ENCODE data around the gene EFL1.

GRCh38 chr15:82263350-82263749, 816 bp upstream of the EFL1 start:
- TF ChIP-seq POLR2AphosphoS5 (IDR thresholded peaks at IDR 0.05; ENCODE audit: low read depth, low read length) (no peak), TCF12 (IDR thresholded peaks at IDR 0.05; ENCODE audit: low read depth, low read length) (no peak), CREB1 (IDR thresholded peaks at IDR 0.05) (no peak), CTCF (IDR thresholded peaks at IDR 0.05; ENCODE audit: control extremely low read depth in 1 of 3, insufficient read depth in 1 of 3, low read depth in 1 of 3, low read length in 3 of 3) (no peak), POLR2A (IDR thresholded peaks at IDR 0.05; ENCODE audit: control extremely low read depth in 1 of 2, low read depth in 2 of 2, low read length in 2 of 2) (no peak), SP1 (IDR thresholded peaks at IDR 0.05; ENCODE audit: low read depth, low read length) (no peak), HDAC6 (IDR thresholded peaks at IDR 0.05; ENCODE audit: low read depth, low read length) (no peak), EP300 (IDR thresholded peaks at IDR 0.05; ENCODE audit: borderline replicate concordance in 1 of 2, low read depth in 2 of 2, low read length in 2 of 2) (no peak), RAD21 (IDR thresholded peaks at IDR 0.05 in 1 of 2, conservative IDR thresholded peaks at IDR 0.05 in 1 of 2; ENCODE audit: low read depth in 2 of 2, low read length in 2 of 2) (no peak), RFX5 (IDR thresholded peaks at IDR 0.05; ENCODE audit: borderline replicate concordance, low read depth, low read length) (no peak), NANOG (IDR thresholded peaks at IDR 0.05; ENCODE audit: insufficient read depth, low read depth, low read length, poor library complexity, severe bottlenecking) (no peak), EZH2 (IDR thresholded peaks at IDR 0.05; ENCODE audit: low read depth, low read length, severe bottlenecking) (no peak), RNF2 (IDR thresholded peaks at IDR 0.05; ENCODE audit: borderline replicate concordance, low read depth, low read length, missing control alignments, poor library complexity, severe bottlenecking) (no peak), GTF2F1 (IDR thresholded peaks at IDR 0.05; ENCODE audit: borderline replicate concordance, low read depth, low read length) (no peak)
